Sigmoid colon (tissue), 7 donors: ENCODE data around the gene GPBP1. TPM values are rescaled to one million over a fixed set of nuclear protein-coding genes. Genes with fewer than 3 reads are reported as not detected.

ENCODE experiments used
- DNase-seq: peaks from one replicate; pipeline ENCODE4 v3.0.0-alpha.2; 2019
- H3K27ac ChIP-seq, 4 donors: fragments of 200-600 bp; sonication (generic); one replicate each; pipeline ENCODE4 v1.5.1; 2016 to 2019; ENCODE audit warnings: mild to moderate bottlenecking in 1 of 4
- H3K27me3 ChIP-seq, 3 donors: fragments of 200-600 bp; sonication (generic); one replicate each; pipeline ENCODE4 v1.5.1; 2019; ENCODE audit warnings: mild to moderate bottlenecking in 1 of 3
- H3K36me3 ChIP-seq, 4 donors: fragments of 200-600 bp; sonication (generic); one replicate each; pipeline ENCODE4 v1.5.1; 2016 to 2019
- H3K4me1 ChIP-seq, 4 donors: fragments of 200-600 bp; sonication (generic); one replicate each; pipeline ENCODE4 v1.5.1; 2017 to 2019
- H3K4me3 ChIP-seq, 4 donors: fragments of 200-600 bp; sonication (generic); one replicate each; pipeline ENCODE4 v1.5.1; 2017 to 2019; ENCODE audit warnings: mild to moderate bottlenecking in 2 of 4, moderate library complexity in 1 of 4
- H3K9me3 ChIP-seq, 4 donors: fragments of 200-600 bp in 3 of 4; sonication (generic) in 3 of 4; one replicate each; pipeline versions ENCODE4 v1.5.1 to v1.6.1; 2013 to 2019
- EP300 ChIP-seq, 4 donors: sonication (generic); formaldehyde crosslinking; IDR thresholded peaks; one replicate each; pipeline ENCODE4 v1.6.1; 2017; ENCODE audit warnings: antibody characterized with exemption in 4 of 4
- POLR2A ChIP-seq, 2 donors: fragments of 450-650 bp; IDR thresholded peaks; one replicate each; pipeline ENCODE4 v1.6.1; 2016; ENCODE audit warnings: antibody characterized with exemption in 2 of 2, mild to moderate bottlenecking in 2 of 2, moderate library complexity in 2 of 2
- POLR2AphosphoS5 ChIP-seq, 4 donors: sonication (generic); formaldehyde crosslinking; IDR thresholded peaks; one replicate each; pipeline ENCODE4 v1.6.1; 2017; ENCODE audit warnings: antibody characterized with exemption in 4 of 4
- whole genome bisulfite sequencing, 2 donors: extraction: QIAGEN DNeasy Blood & Tissue Kit; methylation state at CpG; one replicate each; pipeline ENCODE4 v1.1.7; 2013; 5-methylcytosine and 5-hydroxymethylcytosine counted together
- intact Hi-C: fragments of 100-400 bp; cut with DNase I; formaldehyde crosslinking; loops from one replicate; pipeline ENCODE4 v1.15.1; 2023
- polyA plus RNA-seq, 3 donors: library from polyadenylated mRNA; stranded (reverse); fragments of 200-250 nt; gene quantifications; one replicate each; pipeline ENCODE4 v1.2.3, GENCODE V29; 2013
- total RNA-seq, 4 donors: library from RNA; depleted of rRNA; stranded (reverse); fragments of >200 nt; gene quantifications; one replicate each; pipeline ENCODE4 v1.1.0, GENCODE V29; 2016
- TF ChIP-seq, protein P1 (sequence below), 4 experiments: fragments of 450-650 bp in 3 of 4; fragments of 200-600 bp in 1 of 4; IDR thresholded peaks; one replicate each; pipeline ENCODE4 v1.5.1; 2016 to 2019; ENCODE audit warnings: antibody characterized with exemption in 4 of 4, mild to moderate bottlenecking in 3 of 4, moderate library complexity in 2 of 4
- donor health status: healthy with polysubstance abuse.
- donor health status: Bipolar disorder and iron deficiency.
- donor health status: healthy.

GPBP1 gene
- total and polyA plus RNA-seq, 7 donors: 32.4 to 69.2 (median 52.3) TPM

DNA sequence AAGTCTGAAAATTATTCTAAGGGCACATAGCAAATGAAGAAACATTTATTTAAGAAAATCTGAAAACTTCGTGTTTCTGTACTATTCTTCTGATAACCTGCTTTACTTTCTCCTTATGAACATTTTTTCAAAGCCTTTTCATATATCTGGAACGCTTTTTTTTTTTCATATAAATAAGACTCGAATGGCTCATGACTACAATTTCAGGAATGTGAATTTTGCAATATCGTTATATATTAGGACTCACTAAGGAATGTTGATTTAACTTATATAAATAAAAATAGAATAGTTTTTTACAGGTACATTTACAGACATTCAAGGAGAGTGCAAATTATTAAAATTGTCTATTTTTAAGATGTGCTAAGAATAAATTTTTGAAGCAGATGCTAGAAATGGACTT lies 42.9 kb downstream of the GPBP1 start:
- Histone ChIP-seq H3K27me3 (no peaks in the 10 kb centered on the region), H3K36me3 (peaks cover 0 to 26% (median 10%) of the 10 kb centered on the region in 4 donors), H3K4me3 (no peak overlapping the region), H3K9me3 (no peaks in the 10 kb centered on the region), H3K4me1 (peaks cover 0 to 17% (median 7%) of the 10 kb centered on the region in 4 donors), H3K27ac (no peak overlapping the region)
- no peak for TF ChIP-seq EP300 (IDR thresholded peaks at IDR 0.05)
- DNase-seq: no peak
- 87% methylated on average over 4 of the region's 4 CpGs for WGBS, 2 donors
- intact Hi-C loops: no loop called here

DNA sequence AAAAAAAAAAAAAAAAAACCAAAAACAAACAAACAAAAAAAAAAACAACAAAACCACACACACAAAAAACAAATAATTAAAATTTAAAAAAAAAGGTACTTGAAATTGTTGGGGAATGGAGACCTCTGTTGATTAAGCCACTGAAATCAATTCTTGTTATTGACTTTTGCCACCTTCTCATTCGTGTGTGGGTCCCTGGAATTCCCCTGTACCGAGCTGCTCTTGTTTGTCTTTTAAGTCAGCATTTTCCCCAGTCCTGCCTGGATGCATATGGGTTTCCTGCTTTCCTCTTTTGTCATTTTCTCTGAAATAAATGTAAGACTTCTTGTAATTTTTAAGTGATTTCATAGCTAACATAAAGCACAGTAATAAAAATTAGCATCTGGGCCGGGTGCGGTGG lies 45.5 kb downstream of the GPBP1 start:
- Histone ChIP-seq H3K9me3 (no peaks in the 10 kb centered on the region), H3K27ac (peak overlapping the region in 1 of 4 donors; percentile 5), H3K4me1 (peaks cover 0 to 11% (median 7%) of the 10 kb centered on the region in 4 donors), H3K36me3 (peaks cover 0 to 21% (median 10%) of the 10 kb centered on the region in 4 donors), H3K4me3 (no peak overlapping the region), H3K27me3 (no peaks in the 10 kb centered on the region)
- no peak for TF ChIP-seq POLR2AphosphoS5 (IDR thresholded peaks at IDR 0.05)
- no peak for TF ChIP-seq EP300 (IDR thresholded peaks at IDR 0.05)
- TF ChIP-seq, protein P1, sequence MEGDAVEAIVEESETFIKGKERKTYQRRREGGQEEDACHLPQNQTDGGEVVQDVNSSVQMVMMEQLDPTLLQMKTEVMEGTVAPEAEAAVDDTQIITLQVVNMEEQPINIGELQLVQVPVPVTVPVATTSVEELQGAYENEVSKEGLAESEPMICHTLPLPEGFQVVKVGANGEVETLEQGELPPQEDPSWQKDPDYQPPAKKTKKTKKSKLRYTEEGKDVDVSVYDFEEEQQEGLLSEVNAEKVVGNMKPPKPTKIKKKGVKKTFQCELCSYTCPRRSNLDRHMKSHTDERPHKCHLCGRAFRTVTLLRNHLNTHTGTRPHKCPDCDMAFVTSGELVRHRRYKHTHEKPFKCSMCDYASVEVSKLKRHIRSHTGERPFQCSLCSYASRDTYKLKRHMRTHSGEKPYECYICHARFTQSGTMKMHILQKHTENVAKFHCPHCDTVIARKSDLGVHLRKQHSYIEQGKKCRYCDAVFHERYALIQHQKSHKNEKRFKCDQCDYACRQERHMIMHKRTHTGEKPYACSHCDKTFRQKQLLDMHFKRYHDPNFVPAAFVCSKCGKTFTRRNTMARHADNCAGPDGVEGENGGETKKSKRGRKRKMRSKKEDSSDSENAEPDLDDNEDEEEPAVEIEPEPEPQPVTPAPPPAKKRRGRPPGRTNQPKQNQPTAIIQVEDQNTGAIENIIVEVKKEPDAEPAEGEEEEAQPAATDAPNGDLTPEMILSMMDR (IDR thresholded peaks at IDR 0.05): no peak
- TF ChIP-seq POLR2A (IDR thresholded peaks at IDR 0.05): no peak
- WGBS, 2 donors: 52 to 65% methylated on average over 4 of the region's 4 CpGs
- no peak for DNase-seq
- intact Hi-C loops: no loop called here

DNA sequence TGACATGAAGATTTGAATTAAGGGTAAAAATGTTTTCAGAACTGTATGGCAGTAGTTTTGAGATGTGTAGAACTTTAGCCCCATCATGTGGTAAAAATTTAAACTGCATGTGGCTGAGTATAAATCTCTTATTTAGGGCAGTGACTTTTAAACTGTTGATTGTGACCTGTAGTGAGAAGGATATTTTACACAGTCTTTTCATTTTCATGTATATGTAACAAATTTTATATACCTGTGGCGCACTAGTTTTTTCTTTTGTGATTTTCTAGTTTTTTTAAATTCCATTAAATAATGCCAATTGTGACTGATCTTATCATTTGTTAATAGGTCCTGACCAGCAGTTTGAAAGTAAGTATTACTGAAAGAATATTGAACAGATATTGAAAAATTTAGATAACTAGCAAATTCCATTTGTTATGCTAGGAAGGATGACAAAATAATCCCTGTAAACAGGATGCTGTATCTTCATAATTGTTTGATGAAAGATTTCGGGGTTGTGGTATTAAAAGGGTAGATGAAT lies 47.2 kb downstream of the GPBP1 start:
- H3K4me3 ChIP-seq: no peak overlapping the region
- TF ChIP-seq, protein P1 (IDR thresholded peaks at IDR 0.05): peak; percentile 77 to 94 (median 86)
- TF ChIP-seq POLR2AphosphoS5 (IDR thresholded peaks at IDR 0.05) (no peak), POLR2A (IDR thresholded peaks at IDR 0.05) (no peak), EP300 (IDR thresholded peaks at IDR 0.05) (no peak)
- H3K27ac ChIP-seq: peak overlapping the region in 1 of 4 donors; percentile 17
- H3K36me3 ChIP-seq: peaks cover 0 to 4% (median 1%) of the 10 kb centered on the region in 4 donors
- H3K4me1 ChIP-seq: peaks cover 0 to 10% (median 5%) of the 10 kb centered on the region in 4 donors
- H3K27me3 ChIP-seq: no peaks in the 10 kb centered on the region
- no peaks in the 10 kb centered on the region for H3K9me3 ChIP-seq
- 81 to 91% methylated on average over 2 of the region's 2 CpGs for WGBS, 2 donors
- DNase-seq: no peak
- intact Hi-C loops: loop anchor here (2.0 to 10.0 kb wide), 5 partner anchors 48 to 946 kb away; partner anchors contain the start of genes MIER3 and SETD9

DNA sequence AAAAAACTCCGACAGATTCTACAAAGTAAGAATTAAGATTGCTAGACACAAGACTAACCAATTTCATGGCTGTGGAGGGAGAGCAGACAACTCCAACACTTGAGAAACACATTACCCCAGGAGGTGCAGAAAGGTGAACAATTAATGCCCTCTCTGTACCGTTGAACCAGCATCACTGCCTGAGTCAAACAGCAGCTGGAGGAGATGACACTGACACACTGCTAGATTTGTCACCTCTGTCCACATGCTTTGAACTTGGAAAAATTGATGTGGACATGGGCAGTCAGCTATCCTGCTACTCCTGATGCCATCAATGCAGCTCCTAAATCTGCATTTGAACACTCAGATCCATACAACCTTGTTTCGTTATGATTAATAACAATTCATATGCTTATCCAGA lies 51.7 kb downstream of the GPBP1 start:
- no peak for DNase-seq
- intact Hi-C loops: loop anchor here (10.0 kb wide), 1 partner anchor 951 kb away; no protein-coding TSS in a partner anchor
- Histone ChIP-seq H3K4me3 (no peak overlapping the region), H3K27ac (no peak overlapping the region), H3K27me3 (no peaks in the 10 kb centered on the region), H3K4me1 (peaks cover 0 to 5% (median 3%) of the 10 kb centered on the region in 4 donors), H3K9me3 (no peaks in the 10 kb centered on the region), H3K36me3 (no peaks in the 10 kb centered on the region)
- 80 to 86% methylated on average over 3 of the region's 3 CpGs for WGBS, 2 donors
- TF ChIP-seq POLR2A (IDR thresholded peaks at IDR 0.05): no peak
- TF ChIP-seq, protein P1 (IDR thresholded peaks at IDR 0.05): no peak
- no peak for TF ChIP-seq EP300 (IDR thresholded peaks at IDR 0.05)
- TF ChIP-seq POLR2AphosphoS5 (IDR thresholded peaks at IDR 0.05): no peak

DNA sequence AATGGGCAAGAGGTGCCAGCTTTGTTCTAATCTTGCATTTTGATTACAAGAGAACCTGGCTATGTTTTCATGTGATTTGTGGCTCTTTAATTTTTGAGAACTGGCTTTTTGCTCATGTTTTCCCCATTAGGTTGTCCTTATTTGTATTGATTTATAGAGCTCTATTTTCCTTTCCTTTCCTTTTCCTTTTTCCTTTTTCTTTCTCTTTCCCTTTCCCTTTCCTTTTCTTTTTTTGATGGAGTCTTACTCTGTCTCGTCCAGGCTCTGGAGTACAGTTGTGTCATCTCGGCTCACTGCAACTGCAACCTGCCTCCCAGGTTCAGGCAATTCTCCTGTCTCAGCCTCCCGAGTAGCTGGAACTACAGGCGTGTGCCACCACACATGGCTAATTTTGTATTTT lies 55.5 kb downstream of the GPBP1 start:
- Histone ChIP-seq H3K9me3 (no peaks in the 10 kb centered on the region), H3K4me1 (no peaks in the 10 kb centered on the region), H3K27ac (no peak overlapping the region), H3K4me3 (no peak overlapping the region), H3K27me3 (no peaks in the 10 kb centered on the region), H3K36me3 (peaks cover 5 to 34% (median 9%) of the 10 kb centered on the region in 4 donors)
- DNase-seq: no peak
- 97 to 99% methylated on average over 4 of the region's 4 CpGs for WGBS, 2 donors
- intact Hi-C loops: loop anchor here (10.0 kb wide), 1 partner anchor 955 kb away; no protein-coding TSS in a partner anchor
- TF ChIP-seq EP300 (IDR thresholded peaks at IDR 0.05): no peak
- TF ChIP-seq POLR2A (IDR thresholded peaks at IDR 0.05): no peak
- TF ChIP-seq, protein P1 (IDR thresholded peaks at IDR 0.05): no peak
- TF ChIP-seq POLR2AphosphoS5 (IDR thresholded peaks at IDR 0.05): no peak
